Transverse colon (tissue), 4 donors: ENCODE measurements around the gene DACT3. TPM values are rescaled to one million over a fixed set of nuclear protein-coding genes. Genes with fewer than 3 reads are reported as not detected.

Source experiments
- DNase-seq: peaks from one replicate; pipeline ENCODE4 v3.0.0-alpha.2; 2019
- H3K27ac ChIP-seq, 4 donors: fragments of 200-600 bp; sonication (generic); 2 replicates each; pipeline ENCODE4 v1.5.1; 2016 to 2018; ENCODE audit warnings: inconsistent platforms in 4 of 4
- H3K27me3 ChIP-seq: fragments of 200-600 bp; sonication (generic); 2 replicates; pipeline ENCODE4 v1.5.1; 2017; ENCODE audit warnings: inconsistent platforms
- H3K36me3 ChIP-seq, 4 donors: fragments of 200-600 bp; sonication (generic); 2 replicates each; pipeline ENCODE4 v1.5.1; 2017 to 2019; ENCODE audit warnings: inconsistent platforms in 4 of 4
- H3K4me1 ChIP-seq, 4 donors: fragments of 200-600 bp; sonication (generic); 2 replicates each; pipeline ENCODE4 v1.5.1; 2017 to 2020; ENCODE audit warnings: inconsistent platforms in 4 of 4
- H3K4me3 ChIP-seq, 4 donors: fragments of 200-600 bp; sonication (generic); 1 replicate in 1 of 4; 2 replicates in 3 of 4; pipeline versions ENCODE4 v1.5.1 to v1.6.1; 2017 to 2019; ENCODE audit warnings: inconsistent platforms in 4 of 4
- H3K9me3 ChIP-seq, 2 donors: fragments of 200-600 bp; sonication (generic); 2 replicates each; pipeline ENCODE4 v1.5.1; 2017 to 2019; ENCODE audit warnings: inconsistent platforms in 2 of 2
- EP300 ChIP-seq: sonication (generic); formaldehyde crosslinking; IDR thresholded peaks from one replicate; pipeline ENCODE4 v1.6.1; 2017; ENCODE audit warnings: antibody characterized with exemption, low read depth
- POLR2A ChIP-seq: fragments of 450-650 bp; IDR thresholded peaks from one replicate; pipeline ENCODE4 v1.6.1; 2016; ENCODE audit warnings: antibody characterized with exemption, mild to moderate bottlenecking, moderate library complexity
- POLR2AphosphoS5 ChIP-seq, 3 donors: sonication (generic); formaldehyde crosslinking; IDR thresholded peaks; one replicate each; pipeline ENCODE4 v1.6.1; 2016; ENCODE audit warnings: antibody characterized with exemption in 3 of 3
- WGBS, 2 donors: methylation state at CpG; one replicate each; pipeline ENCODE4 v1.1.5; 2018; ENCODE audit warnings: low coverage in 1 of 2; 5-methylcytosine and 5-hydroxymethylcytosine counted together
- in situ Hi-C, 4 donors: fragments of 200-750 bp; cut with MboI; loops; one replicate each; pipeline versions ENCODE4 v1.15.0 to v1.15.1; 2017; ENCODE audit warnings: low sequenced_read_pairs in 3 of 4, low pct_ligation_motif_present in 1 of 4, low pct_unique_long_range_greater_than_20kb in 1 of 4
- intact Hi-C: fragments of 100-400 bp; cut with DNase I; formaldehyde crosslinking; loops from one replicate; pipeline ENCODE4 v1.15.1; 2023; ENCODE audit warnings: low total_unique reads
- total RNA-seq, 4 donors: library from RNA; depleted of rRNA; stranded (reverse); fragments of >200 nt; gene quantifications; one replicate each; pipeline ENCODE4 v1.1.0, GENCODE V29; 2016
- TF ChIP-seq, protein P1 (sequence below), 5 experiments: fragments of 200-600 bp in 3 of 5; fragments of 450-650 bp in 2 of 5; sonication (generic) in 3 of 5; IDR thresholded peaks; 1 replicate in 2 of 5; 2 replicates in 3 of 5; pipeline ENCODE4 v1.5.1; 2016 to 2017; ENCODE audit warnings: antibody characterized with exemption in 5 of 5, inconsistent platforms in 3 of 5, mild to moderate bottlenecking in 2 of 5, moderate library complexity in 1 of 5

DACT3 gene
- total RNA-seq, 4 donors from 2014 or later, result 5.3 to 27.1 (median 7.5) TPM

DNA sequence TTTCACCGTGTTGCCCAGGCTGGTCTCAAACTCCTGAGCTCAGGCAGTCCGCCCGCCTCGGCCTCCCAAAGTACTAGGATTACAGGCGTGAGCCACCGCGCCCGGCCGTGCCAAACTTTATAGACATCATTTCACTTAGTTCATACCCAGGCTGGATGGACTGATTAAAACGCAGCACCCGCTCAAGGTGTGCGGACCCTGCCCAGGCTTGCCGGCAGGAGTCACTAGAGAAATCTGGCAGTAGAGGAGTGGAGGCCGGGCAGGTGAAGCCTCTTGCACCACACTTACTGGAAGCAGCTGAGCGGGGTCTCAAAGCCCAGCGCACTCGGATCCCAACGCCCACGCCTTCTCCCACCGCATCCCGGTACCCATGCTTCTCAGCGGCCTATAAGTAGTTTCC, 47.5 kb downstream of the DACT3 start:
- no peak overlapping the region for H3K27ac ChIP-seq
- intact Hi-C loops, result no loop called here

DNA sequence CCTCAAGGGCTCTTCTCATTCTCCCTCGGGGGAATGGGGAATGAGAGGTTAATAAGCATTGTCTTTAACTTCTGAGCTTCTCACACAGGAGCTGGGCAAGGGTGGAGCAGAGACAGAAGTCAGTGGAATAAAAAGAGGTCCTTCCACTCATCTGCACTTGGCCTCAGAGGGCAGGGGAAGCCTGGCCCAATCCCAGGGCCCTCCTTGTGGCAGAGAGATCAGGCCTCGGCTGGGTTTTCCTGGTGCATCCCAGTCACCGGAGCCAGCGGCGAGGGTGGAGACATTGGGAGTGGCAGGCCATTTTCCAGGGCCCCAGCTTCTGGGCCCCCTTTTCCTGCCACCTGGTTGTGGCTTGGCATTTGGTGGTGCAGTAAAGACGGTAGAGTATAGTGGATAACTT, 49.2 kb downstream of the DACT3 start:
- intact Hi-C loops, result no loop called here
- no peaks in the 10 kb centered on the region for H3K9me3 ChIP-seq
- peaks cover 0 to 32% (median 13%) of the 10 kb centered on the region in 4 donors for H3K36me3 ChIP-seq
- H3K4me1 ChIP-seq, result peaks cover 0 to 23% (median 4%) of the 10 kb centered on the region in 4 donors
- in situ Hi-C loops, result loop anchor here in 1 of 4 donors (5.0 kb wide), 1 partner anchor 51 kb away; the partner anchor contains the start of gene DACT3
- TF ChIP-seq, protein P1, sequence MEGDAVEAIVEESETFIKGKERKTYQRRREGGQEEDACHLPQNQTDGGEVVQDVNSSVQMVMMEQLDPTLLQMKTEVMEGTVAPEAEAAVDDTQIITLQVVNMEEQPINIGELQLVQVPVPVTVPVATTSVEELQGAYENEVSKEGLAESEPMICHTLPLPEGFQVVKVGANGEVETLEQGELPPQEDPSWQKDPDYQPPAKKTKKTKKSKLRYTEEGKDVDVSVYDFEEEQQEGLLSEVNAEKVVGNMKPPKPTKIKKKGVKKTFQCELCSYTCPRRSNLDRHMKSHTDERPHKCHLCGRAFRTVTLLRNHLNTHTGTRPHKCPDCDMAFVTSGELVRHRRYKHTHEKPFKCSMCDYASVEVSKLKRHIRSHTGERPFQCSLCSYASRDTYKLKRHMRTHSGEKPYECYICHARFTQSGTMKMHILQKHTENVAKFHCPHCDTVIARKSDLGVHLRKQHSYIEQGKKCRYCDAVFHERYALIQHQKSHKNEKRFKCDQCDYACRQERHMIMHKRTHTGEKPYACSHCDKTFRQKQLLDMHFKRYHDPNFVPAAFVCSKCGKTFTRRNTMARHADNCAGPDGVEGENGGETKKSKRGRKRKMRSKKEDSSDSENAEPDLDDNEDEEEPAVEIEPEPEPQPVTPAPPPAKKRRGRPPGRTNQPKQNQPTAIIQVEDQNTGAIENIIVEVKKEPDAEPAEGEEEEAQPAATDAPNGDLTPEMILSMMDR (IDR thresholded peaks at IDR 0.05), result no peak
- TF ChIP-seq POLR2A (no peak), POLR2AphosphoS5 (IDR thresholded peaks at IDR 0.05) (no peak)
- H3K4me3 ChIP-seq, result no peak overlapping the region
- WGBS, 2 donors, result 56% methylated on average over 6 of the region's 6 CpGs; no CpG with 5 or more reads in 1 of the 2 donors
- H3K27me3 ChIP-seq, result no peaks in the 10 kb centered on the region
- no peak overlapping the region for H3K27ac ChIP-seq
- no peak for DNase-seq

More for the DNA sequence above, 47.5 kb downstream of the DACT3 start:
- in situ Hi-C loops, result loop anchor here in 1 of 4 donors (5.0 kb wide), 1 partner anchor 49 kb away; the partner anchor contains the start of gene DACT3
- Histone ChIP-seq H3K4me1 (peaks cover 0 to 36% (median 4%) of the 10 kb centered on the region in 4 donors), H3K36me3 (peaks cover 0 to 15% (median 7%) of the 10 kb centered on the region in 4 donors), H3K27me3 (no peaks in the 10 kb centered on the region), H3K4me3 (no peak overlapping the region), H3K9me3 (no peaks in the 10 kb centered on the region)
- WGBS, 2 donors, result 80 to 84% methylated on average over 12 to 22 of the region's 22 CpGs
- DNase-seq, result no peak
- TF ChIP-seq POLR2A (no peak), EP300 (no peak), POLR2AphosphoS5 (IDR thresholded peaks at IDR 0.05) (no peak)
- TF ChIP-seq, protein P1 (IDR thresholded peaks at IDR 0.05), result no peak

DNA sequence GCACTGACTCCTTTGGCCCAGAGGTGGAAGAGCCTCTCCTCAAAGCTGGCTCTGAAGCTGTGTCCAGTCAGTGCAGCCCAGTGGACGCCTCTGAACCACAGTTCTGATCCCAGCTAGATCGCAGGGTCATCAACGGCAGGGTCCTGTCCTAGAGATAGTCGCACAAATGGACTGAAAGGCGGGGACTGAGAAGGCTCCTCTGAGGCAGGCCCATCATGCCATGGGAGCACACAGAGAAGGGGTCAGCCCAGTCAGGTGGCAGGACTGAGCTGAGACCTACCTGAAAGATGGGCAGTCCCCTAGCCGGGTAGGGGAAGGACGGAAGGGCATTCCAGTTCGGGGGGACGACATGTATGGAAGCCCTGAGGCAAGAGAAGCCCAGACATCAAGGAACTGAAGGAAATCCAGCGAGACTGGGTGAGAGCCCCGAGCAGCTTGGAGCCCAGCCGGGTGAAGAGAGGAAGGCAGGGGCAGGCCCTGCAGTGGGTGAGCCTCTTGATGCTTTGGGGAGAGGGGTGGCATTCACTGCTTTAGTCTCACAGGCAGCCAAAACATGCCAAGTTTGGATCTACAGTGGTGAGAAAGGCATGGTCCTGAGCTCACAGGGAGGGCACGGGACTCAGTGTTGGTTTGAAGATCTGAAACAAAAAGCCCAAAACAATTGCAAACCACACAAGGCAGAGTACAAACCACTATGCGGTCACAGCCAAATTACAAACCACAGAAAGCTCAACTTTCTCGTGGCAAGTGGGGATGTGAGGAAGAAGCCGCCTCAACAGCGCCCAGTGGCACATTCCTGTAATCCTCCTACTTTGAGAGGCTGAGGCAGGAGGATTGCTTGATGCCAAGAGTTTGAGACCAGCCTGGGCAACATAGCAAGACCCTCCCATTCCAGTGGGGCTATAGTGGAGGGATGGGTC, 49.9 kb downstream of the DACT3 start:
- WGBS, 2 donors, result 69 to 75% methylated on average over 7 to 17 of the region's 17 CpGs
- intact Hi-C loops (no loop called here), in situ Hi-C loops (loop anchor here in 1 of 4 donors (5.0 kb wide), 1 partner anchor 51 kb away; the partner anchor contains the start of gene DACT3)
- peak; percentile 15 for DNase-seq
- Histone ChIP-seq H3K4me1 (peaks cover 0 to 19% (median 4%) of the 10 kb centered on the region in 4 donors), H3K27ac (no peak overlapping the region), H3K9me3 (no peaks in the 10 kb centered on the region), H3K27me3 (no peaks in the 10 kb centered on the region), H3K36me3 (peaks cover 0 to 39% (median 13%) of the 10 kb centered on the region in 4 donors), H3K4me3 (no peak overlapping the region)
- TF ChIP-seq POLR2AphosphoS5 (IDR thresholded peaks at IDR 0.05) (no peak), EP300 (no peak), POLR2A (no peak)
- TF ChIP-seq, protein P1 (IDR thresholded peaks at IDR 0.05), result no peak

DNA sequence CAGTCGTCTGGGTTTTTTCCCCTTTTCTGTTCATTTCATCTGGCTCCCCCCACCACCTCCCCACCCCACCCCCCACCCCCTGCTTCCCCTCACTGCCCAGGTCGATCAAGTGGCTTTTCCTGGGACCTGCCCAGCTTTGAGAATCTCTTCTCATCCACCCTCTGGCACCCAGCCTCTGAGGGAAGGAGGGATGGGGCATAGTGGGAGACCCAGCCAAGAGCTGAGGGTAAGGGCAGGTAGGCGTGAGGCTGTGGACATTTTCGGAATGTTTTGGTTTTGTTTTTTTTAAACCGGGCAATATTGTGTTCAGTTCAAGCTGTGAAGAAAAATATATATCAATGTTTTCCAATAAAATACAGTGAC, 50.6 kb downstream of the DACT3 start:
- in situ Hi-C loops, result loop anchor here in 1 of 4 donors (5.0 kb wide), 1 partner anchor 52 kb away; the partner anchor contains the start of gene DACT3
- WGBS, 2 donors, result 53 to 63% methylated on average over 5 of the region's 5 CpGs

More for the DNA sequence above, 50.6 kb downstream of the DACT3 start:
- no peaks in the 10 kb centered on the region for H3K27me3 ChIP-seq
- H3K9me3 ChIP-seq, result no peaks in the 10 kb centered on the region
- intact Hi-C loops, result no loop called here
- H3K36me3 ChIP-seq, result peaks cover 0 to 40% (median 13%) of the 10 kb centered on the region in 4 donors
- no peak overlapping the region for H3K4me3 ChIP-seq
- peak; percentile 2 for DNase-seq
- peaks cover 3 to 21% (median 4%) of the 10 kb centered on the region in 4 donors for H3K4me1 ChIP-seq
- TF ChIP-seq EP300, result no peak
- TF ChIP-seq POLR2AphosphoS5 (IDR thresholded peaks at IDR 0.05), result no peak
- no peak for TF ChIP-seq POLR2A
- TF ChIP-seq, protein P1 (IDR thresholded peaks at IDR 0.05), result no peak
- H3K27ac ChIP-seq, result no peak overlapping the region
